Caco-2 (cell line): ENCODE measurements around the gene MAF. TPM values are rescaled to one million over a fixed set of nuclear protein-coding genes. Genes with fewer than 3 reads are reported as not detected.

Experiments used
- BruUV-seq: library from RNA; stranded (reverse); fragments of 400-500 nt; replicated peaks from 2 replicates; lab custom pipeline; 2021; lab: Mats Ljungman, UMichigan
- CTCF ChIA-PET: fragments of 300-600 bp; sonication (Branson Sonifier 250); formaldehyde crosslinking; loops from one replicate; lab custom pipeline; 2022; ENCODE audit warnings: antibody characterized with exemption; lab: Charles Lee
- POLR2A ChIA-PET: fragments of 300-600 bp; sonication (Branson Sonifier 250); formaldehyde crosslinking; loops from one replicate; lab custom pipeline; 2022; ENCODE audit warnings: antibody characterized with exemption; lab: Charles Lee
- DNase-seq, 2 experiments: peaks; one replicate each; pipeline versions ENCODE4 v3.0.0 to v3.0.0-alpha.2; 2020 to 2022
- H3K27me3 ChIP-seq: replicated peaks from 2 replicates; pipeline ENCODE4 v1.6.0; 2011; ENCODE audit warnings: low read length; ENCODE audit not compliant: control insufficient read depth, insufficient read depth
- H3K36me3 ChIP-seq: 2 replicates; pipeline ENCODE4 v1.5.1; 2011; ENCODE audit warnings: low read length; ENCODE audit not compliant: control insufficient read depth, insufficient read depth
- H3K4me1 ChIP-seq: fragments of 250-450 bp; sonication (Bioruptor Pico); 2 replicates; pipeline ENCODE4 v1.5.1; 2020; ENCODE audit warnings: mild to moderate bottlenecking
- H3K4me3 ChIP-seq: 2 replicates; pipeline ENCODE4 v1.5.1; 2011; ENCODE audit warnings: low read depth, mild to moderate bottlenecking, control low read depth, low read length
- H3K9me3 ChIP-seq: fragments of 250-450 bp; sonication (Bioruptor Pico); 2 replicates; pipeline ENCODE4 v1.5.1; 2020; ENCODE audit warnings: mild to moderate bottlenecking, moderate library complexity
- H3K27ac Mint-ChIP-seq: one replicate; pipeline ENCODE4 v1.8.0; 2022; ENCODE audit warnings: mixed read lengths; ENCODE audit not compliant: unreplicated experiment
- H3K27me3 Mint-ChIP-seq: one replicate; pipeline ENCODE4 v1.8.0; 2022; ENCODE audit warnings: mixed read lengths; ENCODE audit not compliant: insufficient read depth, unreplicated experiment
- H3K36me3 Mint-ChIP-seq: one replicate; pipeline ENCODE4 v1.8.0; 2022; ENCODE audit warnings: mild to moderate bottlenecking, mixed read lengths; ENCODE audit not compliant: insufficient read depth, unreplicated experiment
- H3K4me1 Mint-ChIP-seq: one replicate; pipeline ENCODE4 v1.8.0; 2022; ENCODE audit warnings: low read depth, mixed read lengths; ENCODE audit not compliant: unreplicated experiment
- H3K4me3 Mint-ChIP-seq: one replicate; pipeline ENCODE4 v1.8.0; 2022; ENCODE audit warnings: mild to moderate bottlenecking, moderate library complexity, mixed read lengths; ENCODE audit not compliant: unreplicated experiment
- H3K9me3 Mint-ChIP-seq: one replicate; pipeline ENCODE4 v1.8.0; 2022; ENCODE audit warnings: mixed read lengths; ENCODE audit not compliant: unreplicated experiment
- intact Hi-C: fragments of 100-400 bp; cut with micrococcal nuclease; formaldehyde crosslinking; loops from one replicate; pipeline ENCODE4 v1.10.0; 2022; ENCODE audit not compliant: unreplicated experiment
- total RNA-seq: library from RNA; stranded (reverse); gene quantifications from 2 replicates; pipeline ENCODE4 v1.2.3, GENCODE V29; 2022
- TF ChIP-seq, protein P1 (sequence below), 2 experiments: fragments of 200-600 bp in 1 of 2; IDR thresholded peaks; 1 replicate in 1 of 2; 2 replicates in 1 of 2; pipeline versions ENCODE4 v1.5.1 to v1.8.0; 2011 to 2022; ENCODE audit warnings: antibody characterized with exemption in 1 of 2, control low read depth in 1 of 2, inconsistent platforms in 1 of 2, low read depth in 1 of 2, low read length in 1 of 2, mild to moderate bottlenecking in 1 of 2, moderate library complexity in 1 of 2; ENCODE audit not compliant: insufficient read depth in 1 of 2, severe bottlenecking in 1 of 2, unreplicated experiment in 1 of 2

MAF gene
- total RNA-seq, 1 experiment from 2014 or later: 3.6 TPM

DNA sequence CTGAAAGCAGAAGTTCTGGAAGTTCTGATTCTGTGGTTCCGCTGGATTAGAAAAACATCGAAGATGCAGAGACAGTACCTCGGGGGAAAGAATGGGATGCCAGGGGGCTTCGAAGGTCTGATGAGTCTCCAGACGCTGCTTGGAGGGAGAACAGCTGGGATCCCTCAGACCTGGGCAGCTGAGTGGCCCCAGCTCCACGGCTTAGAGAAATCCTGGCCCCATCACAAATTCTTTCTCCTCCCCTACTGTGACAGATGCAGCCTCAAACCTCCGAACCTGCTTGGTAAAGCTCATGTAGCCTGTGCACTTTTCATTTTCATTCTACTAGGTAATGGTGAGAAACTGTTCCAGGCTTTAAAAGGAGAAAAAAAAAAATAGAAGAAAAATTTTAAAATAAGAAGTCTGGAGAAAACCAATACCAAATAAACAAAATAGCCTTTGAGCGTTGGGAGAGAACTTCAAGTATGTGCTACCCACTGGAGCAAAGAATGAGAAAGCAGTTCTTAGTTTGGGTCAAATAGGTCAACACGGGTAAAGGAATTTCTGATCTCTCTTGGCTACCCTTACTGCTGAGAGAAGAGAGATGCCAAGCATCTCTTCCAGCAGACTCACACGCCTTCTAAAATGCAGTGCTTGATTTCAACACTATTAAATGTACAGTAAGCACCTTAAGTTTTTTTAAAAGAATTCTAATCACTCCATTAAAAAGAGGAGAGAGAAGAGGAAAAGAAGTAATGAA lies 19.9 kb downstream of the MAF start:
- no peak for DNase-seq
- CTCF ChIA-PET: no interaction called here

DNA sequence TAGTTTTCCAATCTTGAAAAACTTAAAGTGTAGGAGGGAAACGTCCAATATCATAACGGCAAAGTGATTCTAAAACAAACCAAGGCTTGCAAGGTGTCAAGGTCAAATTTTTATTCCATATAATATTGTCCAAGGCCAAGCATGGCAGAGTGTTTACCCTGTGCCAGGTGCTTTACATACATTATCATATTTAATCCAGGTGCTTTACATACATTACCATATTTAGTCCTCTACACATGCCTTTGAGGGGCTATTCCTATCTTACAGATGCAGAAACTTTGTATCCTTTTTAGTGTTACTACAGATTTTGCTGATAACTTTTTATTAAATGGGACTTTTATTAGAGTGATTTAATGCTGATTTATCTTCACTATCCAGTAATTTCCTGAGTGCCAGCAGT lies 23.9 kb downstream of the MAF start:
- no peaks in the 10 kb centered on the region for H3K9me3 ChIP-seq
- ChIA-PET CTCF (no interaction called here), POLR2A (no interaction called here)
- Mint-ChIP-seq H3K27ac (no peak overlapping the region), H3K9me3 (no peaks in the 10 kb centered on the region), H3K36me3 (no peaks in the 10 kb centered on the region), H3K4me1 (no peaks in the 10 kb centered on the region), H3K27me3 (peaks cover 43% of the 10 kb centered on the region), H3K4me3 (no peak overlapping the region)
- BruUV-seq: no TSS peak
- no peak overlapping the region for H3K4me3 ChIP-seq
- no peaks in the 10 kb centered on the region for H3K36me3 ChIP-seq
- H3K27me3 ChIP-seq: no peaks in the 10 kb centered on the region; the same call in none of the 2 replicates
- H3K4me1 ChIP-seq: no peaks in the 10 kb centered on the region
- TF ChIP-seq, protein P1, sequence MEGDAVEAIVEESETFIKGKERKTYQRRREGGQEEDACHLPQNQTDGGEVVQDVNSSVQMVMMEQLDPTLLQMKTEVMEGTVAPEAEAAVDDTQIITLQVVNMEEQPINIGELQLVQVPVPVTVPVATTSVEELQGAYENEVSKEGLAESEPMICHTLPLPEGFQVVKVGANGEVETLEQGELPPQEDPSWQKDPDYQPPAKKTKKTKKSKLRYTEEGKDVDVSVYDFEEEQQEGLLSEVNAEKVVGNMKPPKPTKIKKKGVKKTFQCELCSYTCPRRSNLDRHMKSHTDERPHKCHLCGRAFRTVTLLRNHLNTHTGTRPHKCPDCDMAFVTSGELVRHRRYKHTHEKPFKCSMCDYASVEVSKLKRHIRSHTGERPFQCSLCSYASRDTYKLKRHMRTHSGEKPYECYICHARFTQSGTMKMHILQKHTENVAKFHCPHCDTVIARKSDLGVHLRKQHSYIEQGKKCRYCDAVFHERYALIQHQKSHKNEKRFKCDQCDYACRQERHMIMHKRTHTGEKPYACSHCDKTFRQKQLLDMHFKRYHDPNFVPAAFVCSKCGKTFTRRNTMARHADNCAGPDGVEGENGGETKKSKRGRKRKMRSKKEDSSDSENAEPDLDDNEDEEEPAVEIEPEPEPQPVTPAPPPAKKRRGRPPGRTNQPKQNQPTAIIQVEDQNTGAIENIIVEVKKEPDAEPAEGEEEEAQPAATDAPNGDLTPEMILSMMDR (IDR thresholded peaks at IDR 0.05; ENCODE audit: insufficient read depth in 1 of 2, low read depth in 1 of 2, low read length in 1 of 2, severe bottlenecking in 1 of 2, unreplicated experiment in 1 of 2): no peak
- no peak for DNase-seq
- intact Hi-C loops: no loop called here

More for the DNA sequence above, 19.9 kb downstream of the MAF start:
- peaks cover 2% of the 10 kb centered on the region for H3K27me3 ChIP-seq
- intact Hi-C loops: no loop called here
- TF ChIP-seq, protein P1 (IDR thresholded peaks at IDR 0.05; ENCODE audit: insufficient read depth in 1 of 2, low read depth in 1 of 2, low read length in 1 of 2, severe bottlenecking in 1 of 2, unreplicated experiment in 1 of 2): no peak
- H3K27ac Mint-ChIP-seq: no peak overlapping the region
- no peaks in the 10 kb centered on the region for H3K4me1 Mint-ChIP-seq
- no peaks in the 10 kb centered on the region for H3K9me3 ChIP-seq
- H3K4me1 ChIP-seq: no peaks in the 10 kb centered on the region
- H3K36me3 ChIP-seq: no peaks in the 10 kb centered on the region
- H3K4me3 ChIP-seq: no peak overlapping the region
- H3K9me3 Mint-ChIP-seq: no peaks in the 10 kb centered on the region
- H3K36me3 Mint-ChIP-seq: no peaks in the 10 kb centered on the region
- BruUV-seq: no TSS peak
- POLR2A ChIA-PET: no interaction called here
- peaks cover 41% of the 10 kb centered on the region for H3K27me3 Mint-ChIP-seq
- H3K4me3 Mint-ChIP-seq: no peak overlapping the region

DNA sequence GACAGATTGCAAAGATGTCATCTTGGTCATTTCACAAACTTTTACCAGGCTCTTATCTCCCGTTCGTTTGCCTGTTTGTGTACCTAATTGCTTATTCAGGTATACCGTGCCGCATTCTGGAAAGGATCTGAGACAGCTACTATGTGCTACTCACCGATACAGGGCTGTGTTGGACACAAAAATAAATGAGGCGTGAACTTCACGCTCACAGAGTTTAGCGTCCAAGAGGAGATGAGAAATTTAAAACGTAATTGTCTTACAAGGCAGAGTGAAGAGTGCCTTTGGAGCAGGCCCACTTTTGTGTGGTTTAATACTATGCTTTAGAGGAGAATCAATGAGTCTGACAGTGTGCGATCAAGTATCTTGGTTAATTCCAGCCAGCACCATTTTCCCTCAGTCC lies 26.7 kb downstream of the MAF start:
- no peak for DNase-seq
- ChIA-PET CTCF (no interaction called here), POLR2A (no interaction called here)
- Histone ChIP-seq H3K36me3 (no peaks in the 10 kb centered on the region), H3K9me3 (no peaks in the 10 kb centered on the region), H3K4me1 (no peaks in the 10 kb centered on the region), H3K27me3 (no peaks in the 10 kb centered on the region; the same call in none of the 2 replicates), H3K4me3 (no peak overlapping the region)
- Mint-ChIP-seq H3K4me1 (no peaks in the 10 kb centered on the region), H3K9me3 (no peaks in the 10 kb centered on the region), H3K4me3 (no peak overlapping the region), H3K27ac (no peak overlapping the region), H3K36me3 (no peaks in the 10 kb centered on the region), H3K27me3 (peaks cover 43% of the 10 kb centered on the region)
- BruUV-seq: no TSS peak
- TF ChIP-seq, protein P1 (IDR thresholded peaks at IDR 0.05; ENCODE audit: insufficient read depth in 1 of 2, low read depth in 1 of 2, low read length in 1 of 2, severe bottlenecking in 1 of 2, unreplicated experiment in 1 of 2): no peak
- intact Hi-C loops: no loop called here
